Measurements from ENCODE around the gene RGS6. TPM values are rescaled to one million over a fixed set of nuclear protein-coding genes. Genes with fewer than 3 reads are reported as not detected.

Gene RGS6
- total and polyA plus RNA-seq, 2 of the 4 experiments (the other 2 are of a cell fraction) = not detected

- Histone ChIP-seq H2AK5ac (ENCODE audit: low read depth, low read length) (no peak overlapping the region), H4K8ac (ENCODE audit: low read depth in 2 of 2, low read length in 2 of 2) (no peak overlapping the region), H3K4ac (ENCODE audit: low read depth, low read length) (no peak overlapping the region), H2BK5ac (ENCODE audit: low read depth, low read length, poor library complexity, severe bottlenecking) (no peak overlapping the region), H3K4me2 (ENCODE audit: low read depth, low read length) (no peak overlapping the region), H3K9ac (ENCODE audit: low read depth, low read length) (no peak overlapping the region), H3K9me3 (ENCODE audit: control insufficient read depth, insufficient read depth, low read length) (peaks cover 7% of the 10 kb centered on the region; the same call in 1 of the 2 replicates), H2BK20ac (ENCODE audit: low read depth, low read length) (no peak overlapping the region), H2BK15ac (ENCODE audit: low read depth, low read length) (no peak overlapping the region), H4K20me1 (ENCODE audit: insufficient read depth, low read length) (no peaks in the 10 kb centered on the region), H3K79me1 (ENCODE audit: low read depth in 1 of 2, low read length in 2 of 2) (no peaks in the 10 kb centered on the region), H3K27ac (ENCODE audit: insufficient read depth, low read length) (no peak overlapping the region), H2BK120ac (ENCODE audit: low read depth, low read length) (no peak overlapping the region), H3K14ac (replicated peaks; ENCODE audit: low read depth, low read length) (no peak overlapping the region), H3K9me1 (ENCODE audit: insufficient read depth, low read length) (no peaks in the 10 kb centered on the region), H3K4me3 (ENCODE audit: insufficient read depth, low read depth, low read length) (no peak overlapping the region), H4K5ac (ENCODE audit: low read depth, low read length) (no peak overlapping the region), H4K91ac (ENCODE audit: insufficient read depth, low read depth, low read length) (no peak overlapping the region), H3K36me3 (ENCODE audit: control insufficient read depth, insufficient read depth, low read length) (no peaks in the 10 kb centered on the region), H3K4me1 (ENCODE audit: control insufficient read depth, insufficient read depth, low read length) (no peaks in the 10 kb centered on the region), H3K56ac (ENCODE audit: extremely low read depth, insufficient read depth, low read length) (no peak overlapping the region), H3K18ac (ENCODE audit: low read depth, low read length) (no peak overlapping the region), H3K27me3 (ENCODE audit: control insufficient read depth, insufficient read depth, low read length) (peaks cover 44% of the 10 kb centered on the region), H3K23ac (ENCODE audit: low read depth, low read length) (no peak overlapping the region), H2AK9ac (replicated peaks; ENCODE audit: low read depth, low read length, poor library complexity) (no peak overlapping the region), H2AFZ (replicated peaks; ENCODE audit: low read length, poor library complexity) (no peak overlapping the region)
- in situ Hi-C loops (cut with MboI; ENCODE audit: low sequenced_read_pairs) (no loop called here), intact Hi-C loops (cut with micrococcal nuclease) (no loop called here), dilution Hi-C loops (cut with HindIII; ENCODE audit: low sequenced_read_pairs, unreplicated experiment) (no loop called here)
- TF ChIP-seq SMC3 (IDR thresholded peaks at IDR 0.05; ENCODE audit: low read depth, low read length) = no peak
- no peak for TF ChIP-seq RAD21 (IDR thresholded peaks at IDR 0.05; ENCODE audit: low read length)
- TF ChIP-seq MXI1 (IDR thresholded peaks at IDR 0.05; ENCODE audit: borderline replicate concordance, low read depth, low read length) = no peak
- no peak for TF ChIP-seq RFX5 (IDR thresholded peaks at IDR 0.05; ENCODE audit: low read depth, low read length)
- TF ChIP-seq CEBPB (IDR thresholded peaks at IDR 0.05; ENCODE audit: low read depth, low read length) = no peak
- TF ChIP-seq BHLHE40 (IDR thresholded peaks at IDR 0.05; ENCODE audit: low read depth, low read length) = no peak
- no peak for TF ChIP-seq ELK1 (IDR thresholded peaks at IDR 0.05; ENCODE audit: borderline replicate concordance, low read depth, low read length)
- CTCF ChIA-PET = interaction anchor here (0.6 kb wide), 3 partner anchors 42 to 1650 kb away, joined by 3 to 4 read pairs (median 3); no protein-coding TSS in a partner anchor
- no TSS peak for BruUV-seq (replicated peaks)
- no CpG with 5 or more reads among the region's 3 CpGs for WGBS, 2 experiments (ENCODE audit: extremely low coverage in 2 of 2, insufficient read length in 1 of 2)
- DNase-seq (no peak), ATAC-seq (ENCODE audit: low read depth) (no peak)
- POLR2A ChIA-PET (ENCODE audit: unreplicated experiment) = no interaction called here
Observed at GRCh38 chr14:72483311-72483710, 551.1 kb downstream of the RGS6 start.
